ES-I3 (cell line): ENCODE data around the gene OR1A2.
"Not testable (repeated sequence)": the region's sequence is repeated elsewhere in the genome, so short reads cannot be mapped to it uniquely, and the experiment has no call there.

ENCODE experiments used
- H3K36me3 ChIP-seq: 2 replicates; pipeline ENCODE4 v1.6.1; 2013; ENCODE audit warnings: mild to moderate bottlenecking, low read length, control low read depth, moderate library complexity; ENCODE audit not compliant: insufficient read depth
- H3K4me1 ChIP-seq: 2 replicates; pipeline ENCODE4 v1.6.1; 2013; ENCODE audit warnings: mild to moderate bottlenecking, control low read depth, low read length; ENCODE audit not compliant: insufficient read depth
- H3K9ac ChIP-seq: 2 replicates; pipeline ENCODE4 v1.6.1; 2013; ENCODE audit warnings: low read depth, mild to moderate bottlenecking, low read length, moderate library complexity
- H3K9me3 ChIP-seq: 2 replicates; pipeline ENCODE4 v1.6.1; 2013; ENCODE audit warnings: mild to moderate bottlenecking, low read length, moderate library complexity; ENCODE audit not compliant: control insufficient read depth, insufficient read depth

Gene OR1A2, protein sequence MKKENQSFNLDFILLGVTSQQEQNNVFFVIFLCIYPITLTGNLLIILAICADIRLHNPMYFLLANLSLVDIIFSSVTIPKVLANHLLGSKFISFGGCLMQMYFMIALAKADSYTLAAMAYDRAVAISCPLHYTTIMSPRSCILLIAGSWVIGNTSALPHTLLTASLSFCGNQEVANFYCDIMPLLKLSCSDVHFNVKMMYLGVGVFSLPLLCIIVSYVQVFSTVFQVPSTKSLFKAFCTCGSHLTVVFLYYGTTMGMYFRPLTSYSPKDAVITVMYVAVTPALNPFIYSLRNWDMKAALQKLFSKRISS

DNA sequence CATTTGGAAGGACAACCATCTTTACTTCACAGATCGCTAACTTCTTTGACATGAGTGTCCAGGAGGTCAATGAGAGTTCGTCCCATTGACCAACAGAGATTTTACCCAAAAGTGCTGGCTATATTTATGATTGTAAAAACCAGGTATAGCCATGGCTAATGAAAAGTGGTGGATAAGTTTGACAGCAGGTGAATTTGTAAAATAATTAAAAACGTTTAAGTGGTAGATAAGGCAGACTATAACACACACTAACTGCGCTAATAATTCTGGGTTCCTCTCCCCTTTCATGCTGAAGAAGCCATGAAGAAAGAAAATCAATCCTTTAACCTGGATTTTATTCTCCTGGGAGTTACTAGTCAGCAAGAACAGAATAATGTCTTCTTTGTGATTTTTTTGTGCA lies at the start of gene OR1A2:
OR1A2 (plus strand) TSS at position 301 of the 400 bp plus-strand sequence; CDS start at position 301, 0 bp downstream.
- Histone ChIP-seq H3K36me3 (no peaks in the 10 kb centered on the region), H3K9ac (no peak within 1 kb of the TSS), H3K4me1 (no peaks in the 10 kb centered on the region), H3K9me3 (no peaks in the 10 kb centered on the region)

DNA sequence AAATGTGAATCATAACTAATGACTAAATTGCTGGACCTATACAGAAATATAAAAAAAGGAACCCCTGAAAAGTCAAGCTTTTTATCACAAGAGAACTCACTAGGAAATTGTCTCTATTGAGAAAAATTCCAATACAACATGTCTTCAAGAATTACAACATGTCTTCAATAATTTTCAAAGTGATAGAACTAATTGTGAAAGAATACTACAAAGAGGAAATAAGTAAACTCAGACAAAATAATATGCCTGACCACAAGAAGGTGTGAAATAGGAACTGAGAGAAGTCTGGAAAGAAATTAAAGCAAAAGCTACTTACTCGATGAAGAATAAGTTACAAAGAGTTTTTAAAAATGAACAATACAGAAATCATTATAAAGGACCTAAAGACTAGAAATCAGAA lies 40.1 kb upstream of the OR1A2 start:
- Histone ChIP-seq H3K4me1 (no peaks in the 10 kb centered on the region), H3K9me3 (no peaks in the 10 kb centered on the region), H3K9ac (no peak overlapping the region), H3K36me3 (no peaks in the 10 kb centered on the region)

DNA sequence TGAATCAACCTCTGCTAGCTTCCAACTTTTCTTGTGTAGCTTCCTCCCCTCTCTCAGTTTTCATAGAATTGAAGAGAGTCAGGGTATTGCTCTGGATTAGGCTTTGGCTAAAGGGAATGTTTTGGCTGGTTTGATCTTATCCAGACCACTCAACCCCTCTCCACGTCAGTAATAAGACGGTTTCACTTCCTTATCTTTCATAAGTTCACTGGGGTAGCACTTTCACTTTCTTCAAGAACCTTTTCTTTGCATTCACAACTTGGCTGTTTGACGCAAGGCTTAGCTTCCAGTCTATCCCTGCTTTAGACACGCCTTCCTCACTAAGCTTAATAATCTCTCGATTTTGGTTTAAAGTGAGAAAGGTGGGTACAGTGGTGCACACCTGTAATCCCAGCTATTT lies 29.7 kb upstream of the OR1A2 start:
- Histone ChIP-seq H3K9me3 (no peaks in the 10 kb centered on the region; the same call in 1 of the 2 replicates), H3K9ac (no peak overlapping the region), H3K4me1 (no peaks in the 10 kb centered on the region), H3K36me3 (no peaks in the 10 kb centered on the region)

DNA sequence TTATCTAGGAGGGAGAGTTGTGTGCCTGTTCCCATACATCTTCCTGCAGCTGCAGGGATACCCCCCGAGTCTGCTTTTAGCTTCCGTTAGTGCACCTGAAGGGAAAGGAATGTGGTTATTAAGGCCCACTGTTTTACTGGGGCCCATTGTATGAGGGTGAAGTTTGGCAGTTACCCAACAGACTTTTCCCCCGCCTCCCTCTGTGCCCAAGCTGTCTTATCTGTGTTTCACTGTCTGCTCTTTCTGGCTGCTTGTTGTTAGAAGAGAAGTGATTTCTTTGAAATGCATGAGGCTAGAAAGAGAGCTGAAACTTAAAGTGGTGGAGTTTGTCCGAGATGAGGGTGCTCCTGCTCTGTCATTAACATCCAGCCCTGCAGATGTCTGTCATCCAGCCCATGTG lies 7.4 kb upstream of the OR1A2 start:
- H3K9ac ChIP-seq = no peak overlapping the region
- no peaks in the 10 kb centered on the region for H3K36me3 ChIP-seq
- no peaks in the 10 kb centered on the region for H3K4me1 ChIP-seq
- no peaks in the 10 kb centered on the region for H3K9me3 ChIP-seq

DNA sequence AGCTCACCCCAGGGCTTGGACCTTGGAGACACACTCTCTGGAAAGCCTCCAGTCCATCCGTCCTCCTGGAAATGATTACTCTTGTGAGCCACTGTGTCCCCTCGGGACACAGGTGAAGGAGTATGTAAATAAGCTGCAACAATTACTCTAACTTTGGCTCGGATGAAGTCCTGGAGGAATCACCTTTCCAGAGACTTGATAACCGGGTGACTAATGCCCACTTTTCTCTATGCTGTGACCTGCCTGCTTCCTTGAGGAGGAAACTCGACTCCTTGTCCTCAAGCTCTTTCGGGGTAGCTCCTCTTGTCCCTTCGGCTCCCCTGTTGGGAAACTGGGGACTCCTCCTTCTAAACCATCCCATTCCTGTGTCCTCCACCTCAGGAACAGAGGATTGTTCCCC lies 10.0 kb downstream of the OR1A2 start, which contains the start of gene OR1A1:
OR1A1 (plus strand) TSS at position 301 of the 400 bp plus-strand sequence. CDS start 7,954 bp downstream, outside the sequence.
- H3K9ac ChIP-seq = no peak within 1 kb of the TSS
- H3K9me3 ChIP-seq = no peaks in the 10 kb centered on the region
- H3K36me3 ChIP-seq = no peaks in the 10 kb centered on the region
- H3K4me1 ChIP-seq = no peaks in the 10 kb centered on the region

DNA sequence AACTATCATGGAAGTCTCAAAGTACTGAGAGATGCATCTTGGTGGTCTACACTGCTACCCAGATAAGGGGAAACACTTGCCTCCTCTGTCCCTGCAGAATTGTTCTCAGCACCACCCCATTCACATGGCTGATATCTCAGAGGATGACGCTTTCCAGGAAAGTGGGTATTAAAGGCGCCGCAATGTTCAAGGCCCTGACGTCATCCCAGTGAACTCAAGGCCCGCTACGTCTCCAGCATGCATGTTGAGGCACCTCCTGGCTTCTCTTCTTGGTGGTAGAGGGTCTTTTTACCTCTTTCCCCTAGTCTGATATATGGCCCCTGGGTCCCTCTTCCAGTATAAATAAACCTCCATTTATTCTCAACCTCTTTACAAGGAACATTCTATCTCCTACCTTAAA lies 11.2 kb downstream of the OR1A2 start:
- Histone ChIP-seq H3K4me1 (no peaks in the 10 kb centered on the region), H3K9me3 (no peaks in the 10 kb centered on the region), H3K36me3 (no peaks in the 10 kb centered on the region), H3K9ac (no peak overlapping the region)

DNA sequence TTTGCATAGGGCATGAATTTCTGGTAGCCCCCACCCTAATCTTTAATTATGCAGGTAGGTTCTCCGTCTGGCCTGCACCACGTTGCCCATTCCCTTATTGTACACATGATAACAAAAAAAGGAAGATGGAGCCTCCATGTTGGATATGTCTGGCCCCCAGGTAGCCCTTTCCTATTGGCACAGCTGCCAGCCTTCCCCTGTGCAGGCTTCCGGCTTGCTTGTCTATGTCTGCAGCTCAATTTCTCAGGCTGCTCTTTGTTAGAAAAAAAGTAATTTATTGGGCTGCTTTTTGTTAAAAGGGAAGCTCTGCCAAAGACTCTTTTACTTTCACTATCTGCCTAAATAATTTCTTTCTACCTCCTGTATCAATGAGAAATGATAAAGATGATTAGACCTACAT lies 15.7 kb downstream of the OR1A2 start:
- H3K4me1 ChIP-seq = no peaks in the 10 kb centered on the region
- no peaks in the 10 kb centered on the region for H3K36me3 ChIP-seq
- H3K9ac ChIP-seq = no peak overlapping the region
- no peaks in the 10 kb centered on the region for H3K9me3 ChIP-seq

DNA sequence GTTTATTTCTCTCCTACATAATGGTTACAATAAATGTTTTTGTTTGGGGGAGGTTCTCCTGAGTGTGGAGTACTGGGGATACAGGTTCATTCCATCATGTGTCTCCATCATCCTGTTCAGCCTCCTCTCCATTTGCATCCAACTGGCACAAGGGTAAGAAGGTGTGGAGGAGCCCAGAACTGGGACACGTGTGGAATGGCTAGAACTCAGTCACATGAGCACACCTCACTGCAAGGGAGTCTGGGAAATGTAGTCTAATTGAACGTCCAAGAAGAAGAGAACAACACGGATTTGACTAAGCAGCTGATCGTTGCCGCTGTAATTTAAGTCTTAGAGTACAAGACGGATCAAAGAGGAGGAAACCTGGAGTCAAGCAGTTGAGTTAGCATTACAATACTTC lies 16.3 kb downstream of the OR1A2 start:
- H3K4me1 ChIP-seq = no peaks in the 10 kb centered on the region
- H3K9ac ChIP-seq = no peak overlapping the region
- no peaks in the 10 kb centered on the region for H3K9me3 ChIP-seq
- H3K36me3 ChIP-seq = no peaks in the 10 kb centered on the region

DNA sequence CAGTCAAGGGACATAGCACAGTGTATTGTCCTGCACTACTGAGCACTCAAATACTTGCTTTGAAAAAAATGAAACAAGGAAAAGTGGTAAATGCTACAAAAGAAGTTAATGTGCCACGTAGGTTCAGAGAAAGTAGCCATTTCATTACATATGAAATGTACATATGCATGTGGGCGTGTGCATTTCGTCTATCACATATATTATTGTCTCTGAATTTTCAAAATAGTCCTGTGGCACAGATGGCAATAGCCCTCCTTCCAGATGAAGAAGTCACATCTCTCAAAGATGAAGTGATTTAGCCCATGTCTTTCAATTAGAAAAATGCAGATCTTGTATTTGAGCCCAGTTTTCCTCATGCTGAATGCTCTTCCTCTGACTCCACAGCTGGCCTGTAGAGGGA lies 22.7 kb downstream of the OR1A2 start:
- H3K9ac ChIP-seq, H3K36me3 ChIP-seq, H3K9me3 ChIP-seq, H3K4me1 ChIP-seq: not testable (repeated sequence)

DNA sequence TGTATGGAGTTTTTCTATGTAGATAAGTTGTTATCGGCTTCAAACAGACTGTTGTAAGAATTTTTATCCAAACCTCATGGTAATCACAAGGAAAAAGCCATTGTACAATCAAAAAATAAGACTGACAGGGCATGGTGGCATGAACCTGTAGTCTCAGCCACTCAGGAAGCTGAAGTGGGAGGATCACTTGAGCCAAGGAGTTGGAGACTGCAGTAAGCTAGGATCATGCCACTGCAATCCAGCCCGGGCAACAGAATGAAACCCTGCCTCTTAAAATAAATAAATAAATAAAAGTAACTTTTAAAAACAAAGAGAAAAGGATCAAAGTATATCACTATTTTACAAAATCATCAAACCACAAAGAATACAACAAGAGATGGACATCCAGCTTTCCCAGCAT lies 24.5 kb downstream of the OR1A2 start:
- no peaks in the 10 kb centered on the region for H3K36me3 ChIP-seq
- no peaks in the 10 kb centered on the region for H3K4me1 ChIP-seq
- H3K9ac ChIP-seq = no peak overlapping the region
- H3K9me3 ChIP-seq = no peaks in the 10 kb centered on the region

DNA sequence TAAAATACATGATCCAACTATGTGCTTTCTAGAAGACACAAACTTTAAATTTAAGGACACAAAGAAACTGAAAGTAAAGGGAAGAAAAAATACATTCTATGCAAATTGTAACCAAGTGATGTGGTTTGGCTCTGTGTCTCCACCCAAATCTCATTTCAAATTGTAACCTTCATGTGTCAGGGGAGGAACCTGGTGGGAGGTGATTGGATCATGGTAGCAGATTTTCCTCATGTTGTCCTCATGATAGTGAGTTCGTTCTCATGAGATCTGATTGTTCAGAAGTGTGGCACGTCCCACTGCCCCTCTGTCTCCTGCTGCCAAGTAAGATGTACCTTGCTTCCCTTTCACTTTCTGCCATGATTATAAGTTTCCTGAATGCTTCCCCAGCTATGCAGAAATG lies 25.2 kb downstream of the OR1A2 start:
- Histone ChIP-seq H3K9me3 (no peaks in the 10 kb centered on the region), H3K36me3 (no peaks in the 10 kb centered on the region), H3K9ac (no peak overlapping the region), H3K4me1 (no peaks in the 10 kb centered on the region)

DNA sequence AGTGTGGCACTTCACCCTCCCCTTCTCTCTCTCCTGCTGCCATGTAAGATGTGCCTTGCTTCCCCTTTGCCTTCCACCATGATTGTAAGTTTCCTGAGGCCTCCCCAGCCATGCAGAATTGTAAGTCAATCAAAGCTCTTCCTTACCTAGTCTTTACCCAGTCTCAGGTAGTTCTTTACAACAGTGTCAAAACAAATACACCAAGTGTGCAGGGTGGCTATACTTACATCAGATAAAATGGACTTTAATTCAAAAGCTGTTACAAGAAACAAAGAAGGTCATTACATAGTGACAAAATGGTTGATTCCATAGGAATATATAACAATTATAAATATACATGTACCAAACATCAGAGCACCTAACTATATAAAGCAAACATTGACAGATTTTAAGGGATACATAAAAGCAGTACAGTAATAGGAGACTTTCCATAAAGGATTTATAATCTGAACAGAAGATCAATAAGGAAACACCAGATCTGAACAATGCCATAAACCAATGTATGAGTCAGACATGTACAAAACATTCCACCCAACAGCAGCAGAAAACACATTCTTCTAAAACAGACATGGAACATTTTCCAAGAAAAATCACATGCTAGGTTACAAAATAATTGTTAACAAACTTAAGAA lies 27.5 kb downstream of the OR1A2 start:
- H3K9ac ChIP-seq, H3K36me3 ChIP-seq, H3K9me3 ChIP-seq, H3K4me1 ChIP-seq: not testable (repeated sequence)

DNA sequence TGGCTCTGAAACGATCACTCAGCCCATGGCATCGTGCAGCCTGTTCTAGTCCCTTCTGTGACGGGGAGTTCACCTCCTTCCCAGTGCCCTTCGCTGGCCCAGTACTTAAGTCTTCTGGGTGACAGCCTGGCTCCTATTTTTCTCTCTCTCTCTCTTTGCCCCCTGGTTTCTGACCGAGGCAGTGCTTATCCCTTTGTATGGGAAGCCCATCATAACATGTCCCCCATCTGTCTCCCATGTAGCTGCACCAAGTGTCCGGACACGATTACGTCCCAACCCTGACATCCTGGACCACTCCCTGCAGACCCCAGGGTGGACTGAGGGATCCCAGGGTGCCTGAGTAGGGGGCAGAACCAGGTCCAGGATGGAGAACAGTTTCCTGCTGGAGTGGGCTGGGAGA lies 35.0 kb downstream of the OR1A2 start:
- H3K9me3 ChIP-seq, H3K4me1 ChIP-seq, H3K9ac ChIP-seq, H3K36me3 ChIP-seq: not testable (repeated sequence)

DNA sequence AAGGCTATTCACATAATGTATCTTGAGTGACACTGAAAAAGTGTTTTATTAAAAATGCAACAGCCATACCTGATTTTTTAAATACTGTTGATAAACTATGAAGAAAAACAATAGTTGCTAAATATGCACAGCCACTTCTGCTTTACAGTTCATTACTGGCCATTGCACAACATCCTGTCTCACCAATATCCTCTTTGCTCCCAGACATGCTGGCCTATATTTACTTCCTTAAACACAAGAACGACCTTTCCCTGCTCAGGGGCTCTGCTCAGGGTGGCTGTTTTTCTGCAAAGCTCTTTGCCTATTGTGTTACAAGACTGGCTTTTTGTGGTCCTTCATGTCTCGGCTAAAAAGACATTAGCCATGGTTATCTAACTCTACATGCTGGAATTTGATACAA lies 41.4 kb downstream of the OR1A2 start:
- not testable (repeated sequence) for H3K9ac ChIP-seq, H3K4me1 ChIP-seq, H3K9me3 ChIP-seq, H3K36me3 ChIP-seq

DNA sequence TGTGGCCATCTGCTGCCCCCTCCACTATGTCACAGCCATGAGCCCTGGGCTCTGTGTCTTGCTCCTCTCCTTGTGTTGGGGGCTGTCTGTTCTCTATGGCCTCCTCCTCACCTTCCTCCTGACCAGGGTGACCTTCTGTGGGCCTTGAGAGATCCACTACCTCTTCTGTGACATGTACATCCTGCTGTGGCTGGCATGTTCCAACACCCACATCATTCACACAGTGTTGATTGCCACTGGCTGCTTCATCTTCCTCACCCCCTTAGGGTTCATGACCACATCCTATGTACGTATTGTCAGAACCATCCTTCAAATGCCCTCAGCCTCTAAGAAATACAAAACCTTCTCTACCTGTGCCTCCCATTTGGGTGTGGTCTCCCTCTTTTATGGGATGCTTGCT lies 43.7 kb downstream of the OR1A2 start:
- not testable (repeated sequence) for H3K9ac ChIP-seq, H3K36me3 ChIP-seq, H3K4me1 ChIP-seq, H3K9me3 ChIP-seq
